ENCODE data around the gene ARFGAP2.

Gene ARFGAP2

DNA sequence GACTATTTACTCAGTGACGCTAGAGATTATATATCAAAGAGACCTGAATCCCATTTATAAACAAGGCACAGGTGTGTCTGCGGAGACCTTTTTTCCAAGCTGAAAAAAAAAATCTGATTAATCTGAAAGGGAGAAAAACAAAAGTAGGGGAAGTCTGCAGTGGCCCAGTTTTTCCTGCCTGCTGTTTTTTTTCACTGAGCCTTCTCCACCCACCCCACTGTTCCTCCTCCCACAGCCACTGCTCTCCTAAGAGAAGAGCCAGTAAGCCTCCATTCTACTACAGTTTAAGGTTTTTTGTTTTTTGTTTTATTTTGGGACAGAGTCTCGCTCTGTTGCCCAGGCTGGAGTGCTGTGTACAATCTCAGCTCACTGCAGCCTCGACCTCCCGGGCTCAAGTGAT lies 18.4 kb downstream of the ARFGAP2 start:
- H3K4me1 ChIP-seq (ENCODE audit: control insufficient read depth, insufficient read depth, low read length, unreplicated experiment), result peaks cover 9% of the 10 kb centered on the region
- H3K36me3 ChIP-seq (ENCODE audit: insufficient read depth, low read length), result no peaks in the 10 kb centered on the region
- no peaks in the 10 kb centered on the region for H3K79me2 ChIP-seq (ENCODE audit: control insufficient read depth, insufficient read depth, low read length, unreplicated experiment)
- no peak overlapping the region for H2AFZ ChIP-seq (ENCODE audit: low read length, unreplicated experiment)
- no peak overlapping the region for H3K4me3 ChIP-seq (ENCODE audit: low read depth, low read length)
- no peak overlapping the region for H3K27ac ChIP-seq (ENCODE audit: low read depth, low read length)
- H3K27me3 ChIP-seq (ENCODE audit: insufficient read depth, low read length), result no peaks in the 10 kb centered on the region

DNA sequence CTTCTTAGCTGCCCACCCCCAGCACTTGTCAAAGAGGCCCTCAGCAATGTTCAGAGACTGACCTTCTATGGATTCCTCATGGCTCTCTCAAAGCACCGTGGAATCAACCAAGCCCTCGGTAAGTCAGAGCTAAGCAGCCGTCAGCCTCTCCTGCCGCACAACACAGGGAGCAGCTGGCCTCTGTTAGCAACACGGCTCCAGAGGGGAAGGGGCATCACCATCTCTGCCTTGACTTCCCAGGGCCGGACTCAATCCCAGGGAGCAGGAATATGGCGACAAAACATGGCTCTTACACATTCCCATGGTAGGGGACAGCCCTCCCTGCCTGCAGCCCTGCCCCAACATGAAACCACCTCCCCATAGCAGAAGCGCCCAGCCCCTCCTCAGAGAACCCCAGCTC lies 18.9 kb downstream of the ARFGAP2 start:
- H3K79me2 ChIP-seq (ENCODE audit: control insufficient read depth, insufficient read depth, low read length, unreplicated experiment), result no peaks in the 10 kb centered on the region
- no peak overlapping the region for H3K4me3 ChIP-seq (ENCODE audit: low read depth, low read length)
- H3K27me3 ChIP-seq (ENCODE audit: insufficient read depth, low read length), result no peaks in the 10 kb centered on the region
- no peak overlapping the region for H2AFZ ChIP-seq (ENCODE audit: low read length, unreplicated experiment)
- no peak overlapping the region for H3K27ac ChIP-seq (ENCODE audit: low read depth, low read length)
- H3K36me3 ChIP-seq (ENCODE audit: insufficient read depth, low read length), result no peaks in the 10 kb centered on the region
- peaks cover 12% of the 10 kb centered on the region for H3K4me1 ChIP-seq (ENCODE audit: control insufficient read depth, insufficient read depth, low read length, unreplicated experiment)

DNA sequence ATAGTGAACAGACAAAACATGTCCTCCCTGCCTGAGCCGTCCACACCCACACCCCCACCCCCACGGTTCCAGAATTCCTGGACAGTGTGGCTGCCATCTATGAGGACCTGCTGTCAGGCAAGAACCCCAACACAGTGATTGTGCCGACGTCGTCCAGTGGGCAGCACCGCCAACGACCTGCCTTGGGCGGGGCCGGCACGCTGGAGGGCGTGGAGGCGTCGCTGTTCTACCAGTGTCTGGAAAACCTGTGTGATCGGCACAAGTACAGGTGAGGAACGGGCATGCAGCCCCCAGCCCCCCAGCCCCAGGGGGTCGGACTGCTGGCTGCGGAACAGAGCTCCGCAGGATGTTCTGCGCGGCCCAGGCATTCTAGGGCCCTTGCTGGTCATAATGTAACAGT lies 19.7 kb downstream of the ARFGAP2 start:
- Histone ChIP-seq H3K27me3 (ENCODE audit: insufficient read depth, low read length) (no peaks in the 10 kb centered on the region), H3K4me1 (ENCODE audit: control insufficient read depth, insufficient read depth, low read length, unreplicated experiment) (peaks cover 16% of the 10 kb centered on the region)

DNA sequence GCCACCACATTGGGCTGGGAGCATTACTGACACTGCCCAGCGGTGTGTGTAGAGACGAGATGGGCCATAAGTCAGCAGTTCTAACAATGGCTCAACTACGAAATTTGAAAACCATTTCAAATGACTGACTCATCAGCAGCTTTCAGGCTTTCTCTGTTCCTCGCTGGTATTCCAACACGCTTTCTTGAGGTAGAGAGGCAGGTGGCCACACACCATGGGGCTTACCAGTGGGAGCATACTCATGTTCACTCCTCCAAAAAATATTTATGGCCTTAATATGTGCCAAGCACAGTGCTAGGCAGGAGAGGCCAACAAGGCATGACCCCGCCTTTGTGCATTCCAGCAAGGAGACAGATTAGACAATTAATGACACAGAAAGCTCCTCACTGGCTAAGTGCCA lies 20.3 kb downstream of the ARFGAP2 start:
- Histone ChIP-seq H3K79me2 (ENCODE audit: control insufficient read depth, insufficient read depth, low read length, unreplicated experiment) (no peaks in the 10 kb centered on the region), H3K27ac (ENCODE audit: low read depth, low read length) (no peak overlapping the region), H3K36me3 (ENCODE audit: insufficient read depth, low read length) (no peaks in the 10 kb centered on the region), H3K27me3 (ENCODE audit: insufficient read depth, low read length) (no peaks in the 10 kb centered on the region), H2AFZ (ENCODE audit: low read length, unreplicated experiment) (no peak overlapping the region), H3K4me1 (ENCODE audit: control insufficient read depth, insufficient read depth, low read length, unreplicated experiment) (peaks cover 16% of the 10 kb centered on the region), H3K4me3 (ENCODE audit: low read depth, low read length) (no peak overlapping the region)

More for the DNA sequence above, 19.7 kb downstream of the ARFGAP2 start:
- Histone ChIP-seq H2AFZ (ENCODE audit: low read length, unreplicated experiment) (no peak overlapping the region), H3K79me2 (ENCODE audit: control insufficient read depth, insufficient read depth, low read length, unreplicated experiment) (no peaks in the 10 kb centered on the region), H3K4me3 (ENCODE audit: low read depth, low read length) (no peak overlapping the region), H3K27ac (ENCODE audit: low read depth, low read length) (no peak overlapping the region), H3K36me3 (ENCODE audit: insufficient read depth, low read length) (no peaks in the 10 kb centered on the region)

DNA sequence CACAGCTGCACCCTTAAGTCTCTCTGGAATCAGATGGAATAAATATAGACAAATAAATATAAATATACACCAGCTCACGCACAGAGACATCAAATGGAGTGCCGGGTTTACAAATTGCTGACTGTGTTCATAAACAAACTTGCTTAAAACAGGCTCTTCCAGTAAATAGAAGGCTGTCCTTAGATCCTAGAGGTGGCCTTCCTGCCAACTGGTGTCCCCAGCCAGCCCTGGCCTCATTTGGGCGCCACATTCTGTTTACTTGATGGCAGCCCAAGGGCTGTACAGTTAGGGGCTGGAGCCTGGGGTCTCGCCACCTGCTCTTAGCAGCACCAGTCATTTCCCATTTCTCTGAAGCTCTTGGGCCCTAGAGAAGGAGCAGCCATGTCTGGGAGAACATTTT lies 20.8 kb downstream of the ARFGAP2 start:
- no peaks in the 10 kb centered on the region for H3K36me3 ChIP-seq (ENCODE audit: insufficient read depth, low read length)
- peaks cover 16% of the 10 kb centered on the region for H3K4me1 ChIP-seq (ENCODE audit: control insufficient read depth, insufficient read depth, low read length, unreplicated experiment)
- no peak overlapping the region for H3K27ac ChIP-seq (ENCODE audit: low read depth, low read length)
- H3K79me2 ChIP-seq (ENCODE audit: control insufficient read depth, insufficient read depth, low read length, unreplicated experiment), result no peaks in the 10 kb centered on the region
- no peak overlapping the region for H3K4me3 ChIP-seq (ENCODE audit: low read depth, low read length)
- H2AFZ ChIP-seq (ENCODE audit: low read length, unreplicated experiment), result no peak overlapping the region
- H3K27me3 ChIP-seq (ENCODE audit: insufficient read depth, low read length), result no peaks in the 10 kb centered on the region

DNA sequence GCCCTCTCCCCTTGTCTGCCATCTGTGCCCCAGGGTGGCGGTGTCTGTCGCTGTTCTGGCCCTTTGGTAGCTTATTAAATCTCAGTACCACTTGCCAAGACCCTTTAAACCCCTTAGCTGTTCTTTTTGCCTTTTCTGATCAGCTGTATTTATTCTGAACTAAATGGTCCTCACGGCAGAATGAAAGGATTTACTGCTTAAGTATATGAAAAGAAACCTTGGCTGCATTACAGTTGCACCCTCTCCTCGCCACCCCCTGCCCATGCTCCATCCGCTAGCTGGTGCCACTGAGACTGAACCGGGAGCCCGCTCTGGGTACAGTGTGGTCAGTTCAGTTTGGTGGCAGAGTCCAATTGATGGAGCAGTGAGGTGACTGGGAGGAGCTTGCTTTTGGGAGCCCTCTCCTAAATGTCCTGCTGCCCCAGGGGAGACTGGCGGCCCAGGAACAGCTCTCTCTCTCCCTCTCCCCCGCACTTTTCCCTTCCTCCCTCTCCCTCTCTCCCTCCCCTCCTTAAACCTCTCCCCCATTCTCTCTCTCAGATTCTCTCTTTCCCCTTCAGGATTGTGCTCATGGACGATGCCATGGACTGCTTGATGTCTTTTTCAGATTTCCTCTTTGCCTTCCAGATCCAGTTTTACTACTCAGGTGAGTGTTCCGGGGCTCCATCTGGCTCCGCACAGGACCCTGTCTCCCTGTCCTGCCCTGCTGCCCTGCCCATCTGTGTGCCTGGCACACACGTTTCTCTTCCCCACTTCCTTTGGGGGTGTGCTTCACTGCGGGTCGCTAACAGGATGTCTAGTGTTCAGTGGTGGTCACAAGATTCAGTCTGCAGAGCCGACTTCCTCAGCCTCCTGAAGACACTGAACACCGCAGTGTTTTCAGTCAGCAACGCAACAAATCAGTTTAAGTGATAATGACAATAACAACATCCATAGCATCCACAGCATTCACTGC lies 21.8 kb downstream of the ARFGAP2 start:
- peaks cover 16% of the 10 kb centered on the region for H3K4me1 ChIP-seq (ENCODE audit: control insufficient read depth, insufficient read depth, low read length, unreplicated experiment)
- no peak overlapping the region for H3K4me3 ChIP-seq (ENCODE audit: low read depth, low read length)
- no peaks in the 10 kb centered on the region for H3K79me2 ChIP-seq (ENCODE audit: control insufficient read depth, insufficient read depth, low read length, unreplicated experiment)
- H3K27me3 ChIP-seq (ENCODE audit: insufficient read depth, low read length), result no peaks in the 10 kb centered on the region
- H2AFZ ChIP-seq (ENCODE audit: low read length, unreplicated experiment), result no peak overlapping the region
- H3K27ac ChIP-seq (ENCODE audit: low read depth, low read length), result no peak overlapping the region
- no peaks in the 10 kb centered on the region for H3K36me3 ChIP-seq (ENCODE audit: insufficient read depth, low read length)

DNA sequence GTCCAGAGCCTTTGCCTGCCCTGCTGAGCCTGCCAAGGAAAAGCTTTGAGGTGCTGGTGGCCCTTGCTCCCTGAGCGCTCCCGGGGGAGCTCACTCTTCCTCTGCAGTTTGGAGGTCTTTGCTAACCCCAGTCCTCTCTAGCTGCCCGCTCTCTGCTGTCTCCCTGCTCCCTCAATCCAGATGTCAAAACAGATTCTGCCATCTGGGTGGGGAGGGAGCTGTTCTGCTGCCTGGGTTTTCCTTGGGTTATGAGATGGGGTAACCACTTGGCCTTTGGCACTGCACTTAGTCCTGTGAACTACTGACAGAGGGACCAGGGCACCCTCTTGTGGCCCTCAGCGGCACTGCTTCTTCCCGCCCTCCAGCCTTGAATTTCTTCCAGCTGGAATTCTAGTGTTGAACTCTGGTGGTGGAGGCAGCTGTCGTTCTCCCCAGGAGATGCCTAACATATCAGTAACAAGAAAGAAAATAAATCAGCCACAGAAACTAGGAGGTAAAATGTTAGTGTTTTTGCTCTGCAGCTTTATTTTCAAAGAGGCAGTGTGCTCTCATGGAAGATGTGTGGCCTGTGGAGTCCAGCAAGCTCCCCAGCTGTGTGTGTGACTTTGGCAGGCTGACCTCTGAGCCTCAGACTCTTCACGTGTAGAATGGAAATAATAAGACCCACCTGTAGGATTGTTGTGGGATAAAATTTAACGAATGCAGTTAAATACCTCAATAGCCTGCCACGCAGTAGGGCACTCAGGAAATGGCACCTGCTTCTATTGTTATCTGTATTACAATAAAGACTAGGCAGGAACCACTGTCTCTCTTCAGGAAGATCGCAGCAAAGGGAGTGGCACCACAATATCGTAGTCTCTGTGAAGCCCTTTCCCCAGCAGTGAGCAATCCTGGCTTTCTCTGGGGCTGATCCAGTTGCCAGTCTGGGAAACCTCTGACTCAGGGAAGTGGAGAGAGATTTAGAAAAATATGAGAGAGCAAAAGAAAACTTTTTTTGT lies 23.4 kb downstream of the ARFGAP2 start:
- Histone ChIP-seq H3K27me3 (ENCODE audit: insufficient read depth, low read length) (no peaks in the 10 kb centered on the region), H2AFZ (ENCODE audit: low read length, unreplicated experiment) (no peak overlapping the region), H3K27ac (ENCODE audit: low read depth, low read length) (no peak overlapping the region), H3K4me1 (ENCODE audit: control insufficient read depth, insufficient read depth, low read length, unreplicated experiment) (peaks cover 16% of the 10 kb centered on the region), H3K79me2 (ENCODE audit: control insufficient read depth, insufficient read depth, low read length, unreplicated experiment) (no peaks in the 10 kb centered on the region), H3K36me3 (ENCODE audit: insufficient read depth, low read length) (no peaks in the 10 kb centered on the region), H3K4me3 (ENCODE audit: low read depth, low read length) (no peak overlapping the region)

DNA sequence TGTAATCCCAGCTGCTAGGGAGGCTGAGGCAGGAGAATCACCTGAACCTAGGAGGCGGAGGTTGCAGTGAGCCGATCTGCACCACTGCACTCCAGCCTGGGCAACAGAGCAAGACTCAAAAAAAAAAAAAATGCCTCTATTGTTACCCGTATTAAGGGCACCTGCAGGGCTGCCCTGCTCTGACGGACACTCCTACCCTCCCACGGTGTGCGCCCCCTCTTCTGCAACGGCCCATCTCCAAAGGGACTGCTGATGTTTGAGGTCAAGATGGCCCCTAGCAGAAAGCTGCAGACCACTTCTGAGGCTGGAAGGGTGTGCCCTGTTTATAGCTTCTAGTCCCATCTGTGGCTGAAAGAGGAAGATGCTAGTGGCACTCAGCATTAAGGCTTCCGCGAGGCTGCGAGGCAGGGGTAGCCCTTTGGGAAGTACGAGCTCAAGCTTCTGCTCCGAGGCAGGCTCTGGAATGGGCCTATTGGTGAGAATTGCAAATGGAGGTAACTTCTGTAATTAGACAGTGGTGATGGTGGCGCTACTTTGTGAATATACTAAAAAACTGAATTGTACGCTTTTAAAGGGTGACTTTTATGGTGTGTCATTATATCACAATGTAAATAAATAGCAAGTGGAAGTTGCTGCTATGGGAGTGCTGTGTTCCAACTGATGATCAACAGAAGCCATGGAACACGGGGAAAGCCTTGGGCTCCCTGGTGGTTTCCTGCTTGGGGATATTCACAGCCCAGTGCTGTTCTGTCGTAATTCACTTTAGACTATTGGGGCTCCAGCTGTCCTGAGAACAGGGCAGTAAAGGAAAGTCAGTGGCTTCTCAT lies 24.3 kb downstream of the ARFGAP2 start:
- Histone ChIP-seq H3K27me3 (ENCODE audit: insufficient read depth, low read length) (no peaks in the 10 kb centered on the region), H3K36me3 (ENCODE audit: insufficient read depth, low read length) (no peaks in the 10 kb centered on the region), H3K27ac (ENCODE audit: low read depth, low read length) (no peak overlapping the region), H3K4me3 (ENCODE audit: low read depth, low read length) (no peak overlapping the region), H3K79me2 (ENCODE audit: control insufficient read depth, insufficient read depth, low read length, unreplicated experiment) (no peaks in the 10 kb centered on the region), H2AFZ (ENCODE audit: low read length, unreplicated experiment) (no peak overlapping the region), H3K4me1 (ENCODE audit: control insufficient read depth, insufficient read depth, low read length, unreplicated experiment) (peaks cover 16% of the 10 kb centered on the region)

DNA sequence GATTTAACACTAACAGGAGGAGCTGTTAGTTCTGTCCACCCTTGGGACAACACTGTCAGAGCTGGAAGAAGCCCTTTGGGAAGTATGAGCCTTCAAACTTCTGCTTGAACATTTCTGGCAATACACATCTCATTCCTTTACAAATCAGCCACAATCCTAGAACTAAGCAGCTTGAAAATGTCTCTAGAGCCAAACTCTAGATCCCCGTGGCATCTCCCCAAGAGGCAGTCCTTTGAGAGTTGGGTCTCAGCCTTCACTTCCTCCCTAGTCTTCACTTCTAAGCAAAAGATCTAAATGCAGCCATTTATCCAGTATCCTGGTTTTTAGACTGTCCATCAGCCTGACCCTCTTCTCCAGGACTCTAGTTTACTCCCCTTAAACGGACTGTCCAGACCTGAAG lies 26.9 kb downstream of the ARFGAP2 start:
- H3K79me2 ChIP-seq (ENCODE audit: control insufficient read depth, insufficient read depth, low read length, unreplicated experiment), result no peaks in the 10 kb centered on the region
- H3K36me3 ChIP-seq (ENCODE audit: insufficient read depth, low read length), result no peaks in the 10 kb centered on the region
- no peaks in the 10 kb centered on the region for H3K27me3 ChIP-seq (ENCODE audit: insufficient read depth, low read length)
- H3K4me1 ChIP-seq (ENCODE audit: control insufficient read depth, insufficient read depth, low read length, unreplicated experiment), result peaks cover 16% of the 10 kb centered on the region
- H3K27ac ChIP-seq (ENCODE audit: low read depth, low read length), result no peak overlapping the region
- H3K4me3 ChIP-seq (ENCODE audit: low read depth, low read length), result no peak overlapping the region
- no peak overlapping the region for H2AFZ ChIP-seq (ENCODE audit: low read length, unreplicated experiment)

DNA sequence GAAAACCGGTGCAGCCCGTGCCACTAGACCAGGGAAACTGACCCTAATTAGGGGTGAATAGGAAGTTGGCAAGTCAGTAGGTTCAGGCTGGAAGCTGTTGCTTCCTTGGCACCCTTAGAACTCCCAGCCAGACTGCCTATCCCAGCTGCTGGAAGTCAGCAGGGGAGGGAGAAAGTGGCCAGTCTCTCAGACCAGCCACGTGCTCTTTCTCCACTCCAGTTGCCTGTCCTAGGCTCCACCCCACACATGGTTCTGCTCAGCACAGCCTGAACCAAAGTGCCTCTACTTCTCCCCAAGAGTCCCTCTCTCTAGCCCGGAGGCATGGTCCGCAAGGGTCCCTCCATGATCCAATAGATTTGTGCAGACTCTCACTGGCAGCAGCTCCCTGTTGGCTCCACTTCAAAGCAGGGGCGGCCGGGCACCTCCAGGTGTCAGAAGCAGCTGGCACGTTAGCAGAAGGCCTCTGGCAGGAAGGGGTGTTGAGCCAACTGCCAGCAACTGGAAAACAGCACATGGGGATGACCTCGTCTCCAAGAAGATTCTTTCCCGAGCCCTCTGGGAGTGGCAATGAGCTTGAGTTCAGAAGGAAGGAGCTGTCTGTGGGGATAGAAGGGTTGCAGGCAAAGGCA lies 27.7 kb downstream of the ARFGAP2 start:
- Histone ChIP-seq H2AFZ (ENCODE audit: low read length, unreplicated experiment) (no peak overlapping the region), H3K27me3 (ENCODE audit: insufficient read depth, low read length) (no peaks in the 10 kb centered on the region), H3K27ac (ENCODE audit: low read depth, low read length) (no peak overlapping the region), H3K4me1 (ENCODE audit: control insufficient read depth, insufficient read depth, low read length, unreplicated experiment) (peaks cover 11% of the 10 kb centered on the region), H3K79me2 (ENCODE audit: control insufficient read depth, insufficient read depth, low read length, unreplicated experiment) (no peaks in the 10 kb centered on the region), H3K36me3 (ENCODE audit: insufficient read depth, low read length) (no peaks in the 10 kb centered on the region), H3K4me3 (ENCODE audit: low read depth, low read length) (no peak overlapping the region)
